HCT116 (cell line): Measurements from ENCODE around the gene LDLRAD4.

ENCODE experiments used
- POLR2A ChIP-seq: IDR thresholded peaks from 2 replicates; pipeline ENCODE4 v1.7.0; 2011; ENCODE audit warnings: borderline replicate concordance; ENCODE audit not compliant: insufficient read depth, insufficient read length; ENCODE audit errors: extremely low read depth
- POLR2AphosphoS5 ChIP-seq: IDR thresholded peaks from 2 replicates; pipeline ENCODE4 v1.6.1; 2011; ENCODE audit warnings: mild to moderate bottlenecking, low read depth, low read length, moderate library complexity
- SIN3A ChIP-seq: IDR thresholded peaks from 2 replicates; pipeline ENCODE4 v1.6.1; 2012; ENCODE audit warnings: low read depth
- SP1 ChIP-seq: IDR thresholded peaks from 2 replicates; pipeline ENCODE4 v1.6.1; 2012; ENCODE audit warnings: low read depth
- YY1 ChIP-seq: IDR thresholded peaks from 2 replicates; pipeline ENCODE4 v1.6.1; 2011; ENCODE audit warnings: low read length, low read depth, moderate library complexity, mild to moderate bottlenecking; ENCODE audit not compliant: insufficient replicate concordance; ENCODE audit errors: extremely low read depth
- ZFX ChIP-seq: fragments of 450-650 bp; IDR thresholded peaks from 2 replicates; pipeline ENCODE4 v1.6.1; 2017
- TF ChIP-seq, protein P1 (sequence below), 3 experiments: fragments of 200-600 bp in 1 of 3; sonication (generic) in 1 of 3; IDR thresholded peaks in 2 of 3; conservative IDR thresholded peaks in 1 of 3; 2 replicates each; pipeline ENCODE4 v1.5.1; 2012 to 2017; ENCODE audit warnings: low read depth in 2 of 3, low read length in 2 of 3, antibody characterized with exemption in 1 of 3, borderline replicate concordance in 1 of 3, control low read depth in 1 of 3, mild to moderate bottlenecking in 1 of 3, mixed read lengths in 1 of 3, mixed run types in 1 of 3, moderate library complexity in 1 of 3; ENCODE audit not compliant: insufficient read depth in 1 of 3
- TF ChIP-seq, protein P2 (sequence below): IDR thresholded peaks from 2 replicates; pipeline ENCODE4 v1.6.1; 2012; ENCODE audit warnings: low read depth

DNA sequence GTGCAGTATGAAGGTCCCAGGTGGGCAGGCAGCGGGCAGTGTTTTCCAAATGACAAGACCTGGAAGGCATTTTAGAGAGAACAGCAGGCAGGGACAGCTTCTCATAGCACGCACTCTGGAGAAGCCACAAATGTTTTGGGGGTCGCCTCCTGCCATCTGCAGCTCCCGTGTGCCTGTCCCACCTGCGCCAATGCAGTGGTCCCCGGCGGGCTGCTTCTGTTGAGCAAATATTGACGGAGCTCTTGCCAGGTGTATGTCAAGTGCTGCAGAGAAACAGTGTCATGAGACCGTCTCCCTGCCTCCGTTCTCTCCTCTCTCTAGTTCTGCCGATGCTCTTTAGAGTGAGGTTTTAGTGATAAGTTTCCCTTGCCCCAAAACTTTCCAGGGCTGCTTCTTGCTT is 174.8 kb downstream of the LDLRAD4 start:
- TF ChIP-seq POLR2AphosphoS5 (no peak), YY1 (no peak), SP1 (no peak), POLR2A (no peak), SIN3A (no peak), ZFX (no peak)
- TF ChIP-seq, protein P1, sequence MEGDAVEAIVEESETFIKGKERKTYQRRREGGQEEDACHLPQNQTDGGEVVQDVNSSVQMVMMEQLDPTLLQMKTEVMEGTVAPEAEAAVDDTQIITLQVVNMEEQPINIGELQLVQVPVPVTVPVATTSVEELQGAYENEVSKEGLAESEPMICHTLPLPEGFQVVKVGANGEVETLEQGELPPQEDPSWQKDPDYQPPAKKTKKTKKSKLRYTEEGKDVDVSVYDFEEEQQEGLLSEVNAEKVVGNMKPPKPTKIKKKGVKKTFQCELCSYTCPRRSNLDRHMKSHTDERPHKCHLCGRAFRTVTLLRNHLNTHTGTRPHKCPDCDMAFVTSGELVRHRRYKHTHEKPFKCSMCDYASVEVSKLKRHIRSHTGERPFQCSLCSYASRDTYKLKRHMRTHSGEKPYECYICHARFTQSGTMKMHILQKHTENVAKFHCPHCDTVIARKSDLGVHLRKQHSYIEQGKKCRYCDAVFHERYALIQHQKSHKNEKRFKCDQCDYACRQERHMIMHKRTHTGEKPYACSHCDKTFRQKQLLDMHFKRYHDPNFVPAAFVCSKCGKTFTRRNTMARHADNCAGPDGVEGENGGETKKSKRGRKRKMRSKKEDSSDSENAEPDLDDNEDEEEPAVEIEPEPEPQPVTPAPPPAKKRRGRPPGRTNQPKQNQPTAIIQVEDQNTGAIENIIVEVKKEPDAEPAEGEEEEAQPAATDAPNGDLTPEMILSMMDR (IDR thresholded peaks at IDR 0.05 in 2 of 3, conservative IDR thresholded peaks at IDR 0.05 in 1 of 3; ENCODE audit: borderline replicate concordance in 1 of 3, insufficient read depth in 1 of 3, low read depth in 2 of 3, low read length in 2 of 3): no peak
- TF ChIP-seq, protein P2, sequence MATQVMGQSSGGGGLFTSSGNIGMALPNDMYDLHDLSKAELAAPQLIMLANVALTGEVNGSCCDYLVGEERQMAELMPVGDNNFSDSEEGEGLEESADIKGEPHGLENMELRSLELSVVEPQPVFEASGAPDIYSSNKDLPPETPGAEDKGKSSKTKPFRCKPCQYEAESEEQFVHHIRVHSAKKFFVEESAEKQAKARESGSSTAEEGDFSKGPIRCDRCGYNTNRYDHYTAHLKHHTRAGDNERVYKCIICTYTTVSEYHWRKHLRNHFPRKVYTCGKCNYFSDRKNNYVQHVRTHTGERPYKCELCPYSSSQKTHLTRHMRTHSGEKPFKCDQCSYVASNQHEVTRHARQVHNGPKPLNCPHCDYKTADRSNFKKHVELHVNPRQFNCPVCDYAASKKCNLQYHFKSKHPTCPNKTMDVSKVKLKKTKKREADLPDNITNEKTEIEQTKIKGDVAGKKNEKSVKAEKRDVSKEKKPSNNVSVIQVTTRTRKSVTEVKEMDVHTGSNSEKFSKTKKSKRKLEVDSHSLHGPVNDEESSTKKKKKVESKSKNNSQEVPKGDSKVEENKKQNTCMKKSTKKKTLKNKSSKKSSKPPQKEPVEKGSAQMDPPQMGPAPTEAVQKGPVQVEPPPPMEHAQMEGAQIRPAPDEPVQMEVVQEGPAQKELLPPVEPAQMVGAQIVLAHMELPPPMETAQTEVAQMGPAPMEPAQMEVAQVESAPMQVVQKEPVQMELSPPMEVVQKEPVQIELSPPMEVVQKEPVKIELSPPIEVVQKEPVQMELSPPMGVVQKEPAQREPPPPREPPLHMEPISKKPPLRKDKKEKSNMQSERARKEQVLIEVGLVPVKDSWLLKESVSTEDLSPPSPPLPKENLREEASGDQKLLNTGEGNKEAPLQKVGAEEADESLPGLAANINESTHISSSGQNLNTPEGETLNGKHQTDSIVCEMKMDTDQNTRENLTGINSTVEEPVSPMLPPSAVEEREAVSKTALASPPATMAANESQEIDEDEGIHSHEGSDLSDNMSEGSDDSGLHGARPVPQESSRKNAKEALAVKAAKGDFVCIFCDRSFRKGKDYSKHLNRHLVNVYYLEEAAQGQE: no peak
